Heart left ventricle (tissue), 16 donors: ENCODE results near the gene FBXW8. TPM values are rescaled to one million over a fixed set of nuclear protein-coding genes. Genes with fewer than 3 reads are reported as not detected.

Experiments
- ATAC-seq, 4 donors: fragments of 200-7000 bp; cut with Tn5 transposase; one replicate each; pipeline ENCODE4 v1.9.1; 2020 to 2022; ENCODE audit warnings: moderate library complexity in 4 of 4, mild to moderate bottlenecking in 3 of 4, moderate number of reproducible peaks in 1 of 4
- DNase-seq, 5 donors: peaks; one replicate each; pipeline ENCODE4 v3.0.0-alpha.2; 2020
- H3K27ac ChIP-seq, 12 donors: fragments of 200-600 bp; sonication (generic) in 4 of 12; one replicate each; pipeline versions ENCODE4 v1.5.0 to v1.8.0; 2016 to 2022; ENCODE audit warnings: mild to moderate bottlenecking in 2 of 12
- H3K27me3 ChIP-seq, 9 donors: fragments of 200-600 bp; sonication (generic) in 2 of 9; one replicate each; pipeline versions ENCODE4 v1.5.1 to v1.8.0; 2016 to 2022; ENCODE audit warnings: mild to moderate bottlenecking in 3 of 9
- H3K36me3 ChIP-seq, 9 donors: fragments of 200-600 bp; sonication (generic) in 2 of 9; one replicate each; pipeline versions ENCODE4 v1.5.0 to v1.8.0; 2018 to 2022; ENCODE audit warnings: mild to moderate bottlenecking in 2 of 9
- H3K4me1 ChIP-seq, 12 donors: fragments of 200-600 bp; sonication (generic) in 4 of 12; one replicate each; pipeline versions ENCODE4 v1.5.0 to v1.8.0; 2016 to 2022; ENCODE audit warnings: mild to moderate bottlenecking in 3 of 12
- H3K4me3 ChIP-seq, 12 donors: fragments of 200-600 bp; sonication (generic) in 4 of 12; one replicate each; pipeline versions ENCODE4 v1.5.0 to v1.8.0; 2017 to 2022; ENCODE audit warnings: mild to moderate bottlenecking in 9 of 12, moderate library complexity in 4 of 12
- H3K9me3 ChIP-seq, 12 donors: fragments of 200-600 bp; sonication (generic) in 4 of 12; one replicate each; pipeline versions ENCODE4 v1.5.0 to v1.8.0; 2016 to 2022; ENCODE audit warnings: mild to moderate bottlenecking in 1 of 12
- CTCF ChIP-seq, 12 donors: fragments of 200-600 bp; sonication (generic) in 4 of 12; IDR thresholded peaks; one replicate each; pipeline versions ENCODE4 v1.5.0 to v1.8.0; 2018 to 2022; ENCODE audit warnings: antibody characterized with exemption in 12 of 12, mild to moderate bottlenecking in 5 of 12
- POLR2A ChIP-seq, 2 donors: fragments of 450-650 bp; IDR thresholded peaks; one replicate each; pipeline ENCODE4 v1.6.1; 2017; ENCODE audit warnings: antibody characterized with exemption in 2 of 2, mild to moderate bottlenecking in 2 of 2, moderate library complexity in 2 of 2
- WGBS, 4 donors: extraction: QIAGEN DNeasy Blood & Tissue Kit in 2 of 4; methylation state at CpG; one replicate each; pipeline versions ENCODE4 v1.1.5 to v1.1.7; 2013 to 2018; 5-methylcytosine and 5-hydroxymethylcytosine counted together
- intact Hi-C, 10 donors: fragments of 100-400 bp; cut with DNase I; formaldehyde crosslinking; loops; one replicate each; pipeline versions ENCODE4 v1.11.1 to v1.14.2; 2022
- polyA plus RNA-seq, 2 donors: library from polyadenylated mRNA; stranded (reverse); fragments of 200-250 nt; gene quantifications; one replicate each; pipeline ENCODE4 v1.2.3, GENCODE V29; 2013
- total RNA-seq, 9 donors: library from RNA; depleted of rRNA in 2 of 9; stranded (reverse); fragments of >200 nt in 2 of 9; fragmentation: NEBNext Ultra II Directional in 3 of 9; extraction: Animal tissue kit (Norgen Biotek cat#: 25700) in 3 of 9; gene quantifications; one replicate each; pipeline versions ENCODE4 v1.1.0 to v1.2.4, GENCODE V29; 2016 to 2023
- donor health status: ischemic (EF 13 %, LVEDD 7.1; RV severe dilation, severe dysfunction).
- donor health status: healthy with polysubstance abuse.
- donor health status: DM: no; HTN: yes; CAD: no.
- donor health status: DM: no; HTN: no; CAD: no.
- donor health status: ischemic (EF 25% LVEDD 6.9; RV normal size, moderate dysfunction).
- donor health status: ischemic (EF 25% LVEDD 5.7; RV mildly dilated, moderate dysfunction).
- donor health status: healthy.
- donor health status: DM: yes; HTN: yes; CAD: no.
- donor health status: ischemic (EF 35%, LVEDD 5.7; RV mildly dilated, moderate dysfunction).
- donor health status: nonischemic (EF 11% LVEDD 7.7; RV severe dilation, severe dysfunction).
- donor health status: DM: yes; HTN: yes; CAD: no.
- donor health status: PGD.
- donor health status: ischemic (EF 29% LVEDD 5.4; RV normal size, mild dysfunction).
- donor health status: nonischemic (EF 23%, LVEDD 6.1; RV moderate dilation, normal function).

Gene FBXW8
- total and polyA plus RNA-seq, 11 donors, result 2.4 to 9.7 (median 7.0) TPM

DNA sequence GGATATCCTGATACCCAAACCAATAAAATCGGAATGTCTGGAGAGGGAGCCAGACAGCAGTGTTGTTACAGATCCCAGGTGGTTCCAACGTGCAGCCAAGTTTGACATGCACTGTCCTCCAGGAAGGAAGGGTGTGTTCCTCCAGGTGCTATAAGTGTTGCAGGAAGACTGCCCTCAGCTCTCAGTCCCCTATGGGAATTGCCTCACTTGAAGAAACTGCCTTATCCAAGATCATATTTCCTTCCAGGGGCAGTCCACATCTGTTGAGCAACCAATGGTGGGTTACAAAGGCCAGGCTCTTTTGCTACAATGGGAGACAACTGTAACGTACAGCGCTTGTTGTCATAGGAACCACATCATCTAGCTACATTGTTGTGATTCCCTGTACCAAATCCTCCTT lies 13.3 kb upstream of the FBXW8 start:
- intact Hi-C loops, result no loop called here
- H3K27ac ChIP-seq, result no peak overlapping the region
- 51 to 73% (median 70%) methylated on average over 4 of the region's 4 CpGs for WGBS, 4 donors
- H3K4me1 ChIP-seq, result no peaks in the 10 kb centered on the region
- TF ChIP-seq POLR2A (IDR thresholded peaks at IDR 0.05) (no peak), CTCF (IDR thresholded peaks at IDR 0.05) (no peak)
- DNase-seq (no peak), ATAC-seq (no peak)
- no peaks in the 10 kb centered on the region for H3K9me3 ChIP-seq
- H3K27me3 ChIP-seq, result peaks cover 0 to 29% (median 6%) of the 10 kb centered on the region in 9 donors
- H3K4me3 ChIP-seq, result no peak overlapping the region
- no peaks in the 10 kb centered on the region for H3K36me3 ChIP-seq

DNA sequence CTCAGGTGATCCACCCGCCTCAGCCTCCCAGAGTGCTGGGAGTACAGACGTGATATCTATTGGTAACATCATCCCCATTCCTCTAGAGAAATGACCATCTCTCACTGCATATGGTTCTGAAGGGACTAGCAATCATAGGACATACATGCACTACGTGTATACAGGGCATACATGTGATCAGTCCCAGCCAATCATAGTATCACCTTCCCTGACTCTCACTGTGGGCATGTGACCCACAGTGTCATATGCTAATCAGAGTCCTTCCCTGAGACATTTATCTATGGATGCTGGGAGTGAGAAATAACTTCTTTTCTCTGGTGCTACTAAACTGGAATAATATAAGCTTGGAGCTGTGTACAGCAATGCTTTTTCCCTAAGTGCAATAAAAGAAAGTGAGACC lies 12.1 kb upstream of the FBXW8 start:
- DNase-seq, result no peak
- Histone ChIP-seq H3K4me1 (no peaks in the 10 kb centered on the region), H3K27ac (no peak overlapping the region), H3K27me3 (peaks cover 0 to 29% (median 6%) of the 10 kb centered on the region in 9 donors), H3K9me3 (no peaks in the 10 kb centered on the region), H3K36me3 (no peaks in the 10 kb centered on the region), H3K4me3 (no peak overlapping the region)
- 61 to 78% (median 71%) methylated on average over 3 of the region's 3 CpGs for WGBS, 4 donors
- TF ChIP-seq CTCF (IDR thresholded peaks at IDR 0.05), result no peak
- no peak for TF ChIP-seq POLR2A (IDR thresholded peaks at IDR 0.05)
- ATAC-seq, result no peak
- intact Hi-C loops, result no loop called here

DNA sequence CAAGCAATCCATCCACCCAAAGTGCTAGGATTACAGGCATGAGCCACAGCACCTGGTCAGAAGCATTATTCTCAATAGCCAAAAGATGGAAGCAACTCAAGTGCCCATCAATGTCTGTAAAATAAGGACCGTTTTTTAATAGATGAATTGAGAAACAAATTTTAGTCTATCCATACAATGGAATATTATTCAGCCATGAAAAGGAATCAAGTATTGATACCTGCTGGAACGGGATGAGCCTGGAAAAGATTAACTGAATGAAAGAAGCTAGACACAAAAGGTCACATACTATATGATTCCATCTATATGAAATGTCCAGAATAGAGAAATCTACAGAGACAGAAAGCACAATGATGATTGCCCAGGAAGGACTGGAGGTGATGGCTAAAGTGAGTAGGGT lies 9.1 kb upstream of the FBXW8 start:
- TF ChIP-seq CTCF (IDR thresholded peaks at IDR 0.05) (no peak), POLR2A (IDR thresholded peaks at IDR 0.05) (no peak)
- DNase-seq (no peak), ATAC-seq (no peak)
- H3K4me1 ChIP-seq, result no peaks in the 10 kb centered on the region
- H3K4me3 ChIP-seq, result no peak overlapping the region
- no peak overlapping the region for H3K27ac ChIP-seq
- H3K27me3 ChIP-seq, result peaks cover 0 to 34% (median 6%) of the 10 kb centered on the region in 9 donors
- intact Hi-C loops, result no loop called here
- no peaks in the 10 kb centered on the region for H3K9me3 ChIP-seq
- no peaks in the 10 kb centered on the region for H3K36me3 ChIP-seq
- 82 to 89% (median 86%) methylated on average over 2 of the region's 2 CpGs for WGBS, 4 donors

GRCh38 chr12:116903818-116904217 lies 6.9 kb upstream of the FBXW8 start:
- no peaks in the 10 kb centered on the region for H3K9me3 ChIP-seq
- DNase-seq, result no peak
- H3K27ac ChIP-seq, result no peak overlapping the region
- no peaks in the 10 kb centered on the region for H3K36me3 ChIP-seq
- H3K27me3 ChIP-seq, result peaks cover 0 to 25% (median 6%) of the 10 kb centered on the region in 9 donors
- intact Hi-C loops, result no loop called here
- H3K4me1 ChIP-seq, result no peaks in the 10 kb centered on the region
- H3K4me3 ChIP-seq, result no peak overlapping the region
- no peak for ATAC-seq
- no peak for TF ChIP-seq CTCF (IDR thresholded peaks at IDR 0.05)
- TF ChIP-seq POLR2A (IDR thresholded peaks at IDR 0.05), result no peak
- WGBS, 4 donors, result 64 to 75% (median 71%) methylated on average over 4 of the region's 4 CpGs
